HG03097 (cell line): ENCODE results near the gene DLGAP1.

Experiments used
- ATAC-seq: cut with Tn5 transposase; IDR thresholded peaks from one replicate; pipeline ENCODE4 v1.9.1; 2021; ENCODE audit not compliant: unreplicated experiment, low FRiP score

Gene DLGAP1

GRCh38 chr18:3911413-3911812, 543.7 kb downstream of the DLGAP1 start:
- no peak for ATAC-seq

- no peak for ATAC-seq
Measured at GRCh38 chr18:3910512-3910911, 544.6 kb downstream of the DLGAP1 start.

GRCh38 chr18:3907955-3908354, 547.2 kb downstream of the DLGAP1 start:
- no peak for ATAC-seq

- no peak for ATAC-seq
Measured at GRCh38 chr18:3906116-3906750, 548.9 kb downstream of the DLGAP1 start.

GRCh38 chr18:3903337-3903736, 551.8 kb downstream of the DLGAP1 start:
- ATAC-seq = no peak

- no peak for ATAC-seq
Measured at GRCh38 chr18:3902676-3903075, 552.4 kb downstream of the DLGAP1 start.

GRCh38 chr18:3901811-3902210, 553.3 kb downstream of the DLGAP1 start:
- ATAC-seq = no peak

- no peak for ATAC-seq
Measured at GRCh38 chr18:3901042-3901441, 554.1 kb downstream of the DLGAP1 start.

GRCh38 chr18:3900327-3900726, 554.8 kb downstream of the DLGAP1 start:
- no peak for ATAC-seq

GRCh38 chr18:3898861-3899613, 556.1 kb downstream of the DLGAP1 start:
- no peak for ATAC-seq

GRCh38 chr18:3892152-3892551, 563.0 kb downstream of the DLGAP1 start:
- no peak for ATAC-seq

GRCh38 chr18:3891245-3891644, 563.9 kb downstream of the DLGAP1 start:
- ATAC-seq = no peak

- ATAC-seq = no peak
Measured at GRCh38 chr18:3889803-3890202, 565.3 kb downstream of the DLGAP1 start.

- no peak for ATAC-seq
Measured at GRCh38 chr18:3889121-3889520, 566.0 kb downstream of the DLGAP1 start.

- no peak for ATAC-seq
Measured at GRCh38 chr18:3886575-3887322, 568.4 kb downstream of the DLGAP1 start.

- ATAC-seq = no peak
Measured at GRCh38 chr18:3885209-3885792, 569.8 kb downstream of the DLGAP1 start.

GRCh38 chr18:3879836-3880120, 575.3 kb downstream of the DLGAP1 start:
- ATAC-seq = no peak

GRCh38 chr18:3879114-3879835, 575.8 kb downstream of the DLGAP1 start:
- ATAC-seq = no peak

- ATAC-seq = no peak
Measured at GRCh38 chr18:3878401-3878800, 576.7 kb downstream of the DLGAP1 start.

- no peak for ATAC-seq
Measured at GRCh38 chr18:3877678-3878077, 577.4 kb downstream of the DLGAP1 start.

- no peak for ATAC-seq
Measured at GRCh38 chr18:3875961-3876360, 579.1 kb downstream of the DLGAP1 start.
